Adipose tissue (tissue), 3 donors: Measurements from ENCODE around the gene IRAK2. TPM values are rescaled to one million over a fixed set of nuclear protein-coding genes. Genes with fewer than 3 reads are reported as not detected.

Source experiments
- H3K27ac ChIP-seq: one replicate; pipeline ENCODE4 v1.5.1; 2013; ENCODE audit warnings: low read depth, low read length
- WGBS, 3 donors: extraction: QIAGEN DNeasy Blood & Tissue Kit; methylation state at CpG; one replicate each; pipeline ENCODE4 v1.1.7; 2013; 5-methylcytosine and 5-hydroxymethylcytosine counted together
- polyA plus RNA-seq, 3 donors: library from polyadenylated mRNA; stranded (reverse); fragments of 200-250 nt; gene quantifications; one replicate each; pipeline ENCODE4 v1.2.3, GENCODE V29; 2013
- donor health status: healthy with polysubstance abuse.
- donor health status: Bipolar disorder and iron deficiency.
- donor health status: healthy.

Gene IRAK2
- polyA plus RNA-seq, 3 donors = 0.67 to 10.4 (median 2.6) TPM

GRCh38 chr3:10206166-10206511 lies 41.4 kb downstream of the IRAK2 start:
- WGBS, 3 donors = 80 to 85% (median 83%) methylated on average over 5 of the region's 5 CpGs
- no peak overlapping the region for H3K27ac ChIP-seq

- WGBS, 3 donors = 86 to 89% (median 87%) methylated on average over 9 of the region's 9 CpGs
- H3K27ac ChIP-seq = no peak overlapping the region
These were observed 48.6 kb downstream of the IRAK2 start for GRCh38 chr3:10213156-10213792.

GRCh38 chr3:10215578-10216368 lies 51.1 kb downstream of the IRAK2 start:
- WGBS, 3 donors = 90 to 92% (median 91%) methylated on average over 6 of the region's 6 CpGs
- H3K27ac ChIP-seq = no peak overlapping the region

- 84 to 100% (median 95%) methylated on average over 3 of the region's 3 CpGs for WGBS, 3 donors
These were observed 52.6 kb downstream of the IRAK2 start for GRCh38 chr3:10217359-10217758.

GRCh38 chr3:10219737-10220136 lies 55.0 kb downstream of the IRAK2 start:
- WGBS, 3 donors = 58 to 84% (median 79%) methylated on average over 9 of the region's 9 CpGs
- H3K27ac ChIP-seq = no peak overlapping the region

More at GRCh38 chr3:10217359-10217758, 52.6 kb downstream of the IRAK2 start:
- H3K27ac ChIP-seq = no peak overlapping the region

GRCh38 chr3:10223676-10224639 lies 59.2 kb downstream of the IRAK2 start:
- H3K27ac ChIP-seq = no peak overlapping the region

GRCh38 chr3:10224794-10225665 lies 60.3 kb downstream of the IRAK2 start:
- no peak overlapping the region for H3K27ac ChIP-seq
- 43 to 61% (median 45%) methylated on average over 4 of the region's 4 CpGs for WGBS, 3 donors

More at GRCh38 chr3:10223676-10224639, 59.2 kb downstream of the IRAK2 start:
- WGBS, 3 donors = 75 to 86% (median 82%) methylated on average over 10 of the region's 10 CpGs

GRCh38 chr3:10226293-10226692 lies 61.6 kb downstream of the IRAK2 start:
- no peak overlapping the region for H3K27ac ChIP-seq
- WGBS, 3 donors = 81 to 87% (median 83%) methylated on average over 10 of the region's 10 CpGs

- WGBS, 3 donors = 57 to 84% (median 59%) methylated on average over 4 of the region's 4 CpGs
- no peak overlapping the region for H3K27ac ChIP-seq
These were observed 63.7 kb downstream of the IRAK2 start for GRCh38 chr3:10228248-10228950.

GRCh38 chr3:10229576-10229975 lies 64.9 kb downstream of the IRAK2 start:
- H3K27ac ChIP-seq = no peak overlapping the region
- WGBS, 3 donors = 88 to 93% (median 91%) methylated on average over 7 of the region's 7 CpGs

GRCh38 chr3:10232137-10232536 lies 67.4 kb downstream of the IRAK2 start:
- WGBS, 3 donors = 54 to 86% (median 68%) methylated on average over 7 of the region's 7 CpGs
- no peak overlapping the region for H3K27ac ChIP-seq

GRCh38 chr3:10233988-10234387 lies 69.3 kb downstream of the IRAK2 start:
- WGBS, 3 donors = 88 to 97% (median 93%) methylated on average over 13 of the region's 13 CpGs
- H3K27ac ChIP-seq = no peak overlapping the region

- WGBS, 3 donors = 92 to 93% (median 93%) methylated on average over 35 to 36 of the region's 36 CpGs
- H3K27ac ChIP-seq = no peak overlapping the region
These were observed 70.0 kb downstream of the IRAK2 start for GRCh38 chr3:10234526-10235230.

- no peak overlapping the region for H3K27ac ChIP-seq
- WGBS, 3 donors = 85 to 92% (median 91%) methylated on average over 6 of the region's 6 CpGs
These were observed 70.8 kb downstream of the IRAK2 start for GRCh38 chr3:10235551-10235950.

GRCh38 chr3:10238345-10239183 lies 73.8 kb downstream of the IRAK2 start:
- 81 to 93% (median 82%) methylated on average over 15 of the region's 15 CpGs for WGBS, 3 donors
- H3K27ac ChIP-seq = no peak overlapping the region

GRCh38 chr3:10240799-10241198 lies 76.1 kb downstream of the IRAK2 start:
- H3K27ac ChIP-seq = no peak overlapping the region
- 77 to 90% (median 89%) methylated on average over 6 of the region's 6 CpGs for WGBS, 3 donors
